DND-41 (cell line): ENCODE data around the gene VEGFC.

Experiments
- CTCF ChIP-seq: IDR thresholded peaks from 2 replicates; pipeline ENCODE4 v1.5.1; 2012; ENCODE audit warnings: borderline replicate concordance, low read length, moderate library complexity, mild to moderate bottlenecking; ENCODE audit not compliant: poor library complexity, severe bottlenecking; ENCODE audit errors: extremely low read depth
- EZH2 ChIP-seq: IDR thresholded peaks from 3 replicates; pipeline ENCODE4 v1.6.1; 2012; ENCODE audit warnings: borderline replicate concordance, low read depth, mild to moderate bottlenecking, moderate library complexity, low read length, inconsistent platforms; ENCODE audit not compliant: severe bottlenecking

GRCh38 chr4:176664964-176665363 is 127.8 kb downstream of the VEGFC start:
- TF ChIP-seq CTCF (no peak), EZH2 (no peak)
